ENCODE data around the gene SPATA13. TPM values are rescaled to one million over a fixed set of nuclear protein-coding genes. Genes with fewer than 3 reads are reported as not detected.

The SPATA13 gene
- total and polyA plus RNA-seq, 2 donors (not counting 1 experiment from before 2014, with no cell fraction given): 11.6 to 24.6 TPM

DNA sequence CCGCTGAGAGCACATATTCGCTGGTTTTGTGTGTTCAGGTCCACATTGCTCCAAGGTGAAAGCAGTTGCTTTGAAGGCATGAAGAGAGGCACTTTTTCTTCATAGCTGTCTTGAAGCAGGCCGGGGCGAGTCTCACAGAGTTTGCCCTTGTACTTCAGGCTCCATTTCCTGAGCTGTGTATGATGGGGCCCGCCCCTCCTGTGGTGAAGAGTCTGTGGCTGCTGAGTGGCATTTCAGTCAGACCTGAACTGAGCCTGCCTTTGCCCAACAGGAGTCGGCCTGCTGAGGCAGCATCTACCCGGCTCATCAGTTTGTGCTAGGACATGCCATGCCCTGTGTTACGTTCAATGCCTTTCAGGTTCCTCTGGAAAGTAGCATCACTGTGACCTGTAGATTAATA lies 104.5 kb downstream of the SPATA13 start:
- H3K4me3 ChIP-seq (replicated peaks in 1 of 4; ENCODE audit: control extremely low read depth in 1 of 4, insufficient read depth in 1 of 4, low read depth in 3 of 4, low read length in 4 of 4): no peak overlapping the region
- no peak for DNase-seq (ENCODE audit: low read depth in 2 of 2)
- H3K4me2 ChIP-seq (ENCODE audit: extremely low read depth, insufficient read depth, low read length): no peak overlapping the region
- H3K79me2 ChIP-seq (ENCODE audit: control insufficient read depth, insufficient read depth, low read length): no peaks in the 10 kb centered on the region
- no peaks in the 10 kb centered on the region for H3K27me3 ChIP-seq (ENCODE audit: control insufficient read depth, insufficient read depth, low read length)
- H4K20me1 ChIP-seq (ENCODE audit: control insufficient read depth, extremely low read depth, insufficient read depth, low read length): no peaks in the 10 kb centered on the region
- H3K27ac ChIP-seq (ENCODE audit: insufficient read depth, low read length): no peak overlapping the region
- H3K4me1 ChIP-seq (ENCODE audit: control insufficient read depth, extremely low read depth, insufficient read depth, low read length): no peaks in the 10 kb centered on the region
- no peaks in the 10 kb centered on the region for H3K36me3 ChIP-seq (ENCODE audit: control insufficient read depth, insufficient read depth, low read length)
- H3K9ac ChIP-seq (ENCODE audit: insufficient read depth, low read length): no peak overlapping the region
- no peaks in the 10 kb centered on the region for H3K9me3 ChIP-seq (ENCODE audit: control insufficient read depth, insufficient read depth, low read depth, low read length)
- no peak for TF ChIP-seq EZH2 (IDR thresholded peaks at IDR 0.05; ENCODE audit: low read length, missing control alignments)
- H2AFZ ChIP-seq (ENCODE audit: low read length): no peak overlapping the region

DNA sequence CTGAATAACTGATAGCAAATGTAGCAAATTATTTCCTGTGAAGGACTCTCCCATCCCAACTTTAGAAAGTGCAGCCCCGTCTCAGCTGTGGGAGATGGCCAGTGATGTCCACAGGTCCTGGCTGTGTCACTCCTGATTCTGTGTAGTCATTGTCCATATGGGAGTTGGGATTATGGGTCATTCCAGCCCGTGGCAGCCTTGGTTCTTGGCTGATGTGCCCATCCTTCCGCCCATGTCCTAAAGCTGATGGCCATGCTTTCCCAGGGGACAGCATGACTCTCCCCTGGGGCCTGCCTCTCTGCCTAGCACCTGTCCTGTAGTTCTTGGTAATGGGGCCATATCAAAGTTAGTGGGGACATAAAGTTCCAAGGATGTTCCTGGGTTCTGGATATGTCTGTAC lies 104.9 kb downstream of the SPATA13 start:
- H2AFZ ChIP-seq (ENCODE audit: low read length): no peak overlapping the region
- no peak overlapping the region for H3K4me2 ChIP-seq (ENCODE audit: extremely low read depth, insufficient read depth, low read length)
- H3K9me3 ChIP-seq (ENCODE audit: control insufficient read depth, insufficient read depth, low read depth, low read length): no peaks in the 10 kb centered on the region
- peaks cover 2% of the 10 kb centered on the region for H3K4me1 ChIP-seq (ENCODE audit: control insufficient read depth, extremely low read depth, insufficient read depth, low read length)
- DNase-seq (ENCODE audit: low read depth in 2 of 2): no peak
- no peak overlapping the region for H3K27ac ChIP-seq (ENCODE audit: insufficient read depth, low read length)
- H3K4me3 ChIP-seq (replicated peaks in 1 of 4; ENCODE audit: control extremely low read depth in 1 of 4, insufficient read depth in 1 of 4, low read depth in 3 of 4, low read length in 4 of 4): no peak overlapping the region
- H3K9ac ChIP-seq (ENCODE audit: insufficient read depth, low read length): no peak overlapping the region
- TF ChIP-seq, protein P1, sequence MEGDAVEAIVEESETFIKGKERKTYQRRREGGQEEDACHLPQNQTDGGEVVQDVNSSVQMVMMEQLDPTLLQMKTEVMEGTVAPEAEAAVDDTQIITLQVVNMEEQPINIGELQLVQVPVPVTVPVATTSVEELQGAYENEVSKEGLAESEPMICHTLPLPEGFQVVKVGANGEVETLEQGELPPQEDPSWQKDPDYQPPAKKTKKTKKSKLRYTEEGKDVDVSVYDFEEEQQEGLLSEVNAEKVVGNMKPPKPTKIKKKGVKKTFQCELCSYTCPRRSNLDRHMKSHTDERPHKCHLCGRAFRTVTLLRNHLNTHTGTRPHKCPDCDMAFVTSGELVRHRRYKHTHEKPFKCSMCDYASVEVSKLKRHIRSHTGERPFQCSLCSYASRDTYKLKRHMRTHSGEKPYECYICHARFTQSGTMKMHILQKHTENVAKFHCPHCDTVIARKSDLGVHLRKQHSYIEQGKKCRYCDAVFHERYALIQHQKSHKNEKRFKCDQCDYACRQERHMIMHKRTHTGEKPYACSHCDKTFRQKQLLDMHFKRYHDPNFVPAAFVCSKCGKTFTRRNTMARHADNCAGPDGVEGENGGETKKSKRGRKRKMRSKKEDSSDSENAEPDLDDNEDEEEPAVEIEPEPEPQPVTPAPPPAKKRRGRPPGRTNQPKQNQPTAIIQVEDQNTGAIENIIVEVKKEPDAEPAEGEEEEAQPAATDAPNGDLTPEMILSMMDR (conservative IDR thresholded peaks at IDR 0.05 in 1 of 2, IDR thresholded peaks at IDR 0.05 in 1 of 2; ENCODE audit: low read depth in 1 of 2, low read length in 2 of 2): no peak
- no peak for TF ChIP-seq EZH2 (IDR thresholded peaks at IDR 0.05; ENCODE audit: low read length, missing control alignments)
- H3K79me2 ChIP-seq (ENCODE audit: control insufficient read depth, insufficient read depth, low read length): no peaks in the 10 kb centered on the region
- H4K20me1 ChIP-seq (ENCODE audit: control insufficient read depth, extremely low read depth, insufficient read depth, low read length): no peaks in the 10 kb centered on the region
- H3K27me3 ChIP-seq (ENCODE audit: control insufficient read depth, insufficient read depth, low read length): no peaks in the 10 kb centered on the region
- no peaks in the 10 kb centered on the region for H3K36me3 ChIP-seq (ENCODE audit: control insufficient read depth, insufficient read depth, low read length)

DNA sequence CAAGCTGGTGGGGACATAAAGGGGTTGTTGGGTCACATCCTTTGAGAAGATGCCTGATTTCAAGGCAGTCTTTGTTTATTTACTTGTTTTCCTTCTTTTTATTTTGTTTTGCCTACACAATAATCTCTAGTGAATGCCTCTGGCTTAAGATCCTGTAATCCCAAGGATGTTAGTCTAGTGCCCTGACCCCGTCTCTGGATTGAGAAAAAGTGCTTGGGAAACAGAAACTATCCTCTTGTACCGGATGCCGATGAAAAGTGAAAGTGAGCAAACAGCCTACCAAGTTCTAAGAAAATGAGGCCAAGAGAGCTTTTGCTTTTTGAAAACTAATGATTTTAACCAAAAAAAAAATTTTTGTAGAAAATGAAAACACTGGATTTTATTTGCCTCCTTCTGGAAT lies 106.8 kb downstream of the SPATA13 start:
- peaks cover 6% of the 10 kb centered on the region for H3K4me1 ChIP-seq (ENCODE audit: control insufficient read depth, extremely low read depth, insufficient read depth, low read length)
- peak overlapping the region; percentile 10 for H3K9ac ChIP-seq (ENCODE audit: insufficient read depth, low read length)
- DNase-seq (ENCODE audit: low read depth in 2 of 2): peak in 1 of 2 donors; percentile 6
- H2AFZ ChIP-seq (ENCODE audit: low read length): peak overlapping the region; percentile 63
- peak overlapping the region in 3 of 4 experiments; percentile 13 to 29 (median 14) for H3K4me3 ChIP-seq (replicated peaks in 1 of 4; ENCODE audit: control extremely low read depth in 1 of 4, insufficient read depth in 1 of 4, low read depth in 3 of 4, low read length in 4 of 4)
- no peaks in the 10 kb centered on the region for H3K79me2 ChIP-seq (ENCODE audit: control insufficient read depth, insufficient read depth, low read length)
- H3K27me3 ChIP-seq (ENCODE audit: control insufficient read depth, insufficient read depth, low read length): no peaks in the 10 kb centered on the region
- no peaks in the 10 kb centered on the region for H3K36me3 ChIP-seq (ENCODE audit: control insufficient read depth, insufficient read depth, low read length)
- H4K20me1 ChIP-seq (ENCODE audit: control insufficient read depth, extremely low read depth, insufficient read depth, low read length): no peaks in the 10 kb centered on the region
- peak overlapping the region; percentile 10 for H3K27ac ChIP-seq (ENCODE audit: insufficient read depth, low read length)
- TF ChIP-seq, protein P1 (conservative IDR thresholded peaks at IDR 0.05 in 1 of 2, IDR thresholded peaks at IDR 0.05 in 1 of 2; ENCODE audit: low read depth in 1 of 2, low read length in 2 of 2): no peak
- TF ChIP-seq EZH2 (IDR thresholded peaks at IDR 0.05; ENCODE audit: low read length, missing control alignments): no peak
- peak overlapping the region; percentile 66 for H3K4me2 ChIP-seq (ENCODE audit: extremely low read depth, insufficient read depth, low read length)
- no peaks in the 10 kb centered on the region for H3K9me3 ChIP-seq (ENCODE audit: control insufficient read depth, insufficient read depth, low read depth, low read length)

All from fibroblast of lung (primary cell).